Vagina (tissue), 2 donors: ENCODE measurements around the gene ANAPC1.
"Not testable (repeated sequence)": the region's sequence is repeated elsewhere in the genome, so short reads cannot be mapped to it uniquely, and the experiment has no call there.

Source experiments
- POLR2A ChIP-seq, 2 donors: fragments of 450-650 bp; IDR thresholded peaks; one replicate each; pipeline ENCODE4 v1.6.1; 2017; ENCODE audit warnings: antibody characterized with exemption in 2 of 2, mild to moderate bottlenecking in 2 of 2, moderate library complexity in 2 of 2
- POLR2AphosphoS5 ChIP-seq, 2 donors: sonication (generic); formaldehyde crosslinking; IDR thresholded peaks; one replicate each; pipeline ENCODE4 v1.9.0; 2017; ENCODE audit warnings: antibody characterized with exemption in 2 of 2, mild to moderate bottlenecking in 2 of 2, low read depth in 1 of 2; ENCODE audit not compliant: insufficient read depth in 1 of 2
- TF ChIP-seq, protein P1 (sequence below), 3 experiments: fragments of 450-650 bp in 2 of 3; fragments of 200-600 bp in 1 of 3; sonication (generic) in 1 of 3; IDR thresholded peaks; one replicate each; pipeline ENCODE4 v1.5.1; 2017 to 2019; ENCODE audit warnings: antibody characterized with exemption in 3 of 3, mild to moderate bottlenecking in 2 of 3, moderate library complexity in 2 of 3

DNA sequence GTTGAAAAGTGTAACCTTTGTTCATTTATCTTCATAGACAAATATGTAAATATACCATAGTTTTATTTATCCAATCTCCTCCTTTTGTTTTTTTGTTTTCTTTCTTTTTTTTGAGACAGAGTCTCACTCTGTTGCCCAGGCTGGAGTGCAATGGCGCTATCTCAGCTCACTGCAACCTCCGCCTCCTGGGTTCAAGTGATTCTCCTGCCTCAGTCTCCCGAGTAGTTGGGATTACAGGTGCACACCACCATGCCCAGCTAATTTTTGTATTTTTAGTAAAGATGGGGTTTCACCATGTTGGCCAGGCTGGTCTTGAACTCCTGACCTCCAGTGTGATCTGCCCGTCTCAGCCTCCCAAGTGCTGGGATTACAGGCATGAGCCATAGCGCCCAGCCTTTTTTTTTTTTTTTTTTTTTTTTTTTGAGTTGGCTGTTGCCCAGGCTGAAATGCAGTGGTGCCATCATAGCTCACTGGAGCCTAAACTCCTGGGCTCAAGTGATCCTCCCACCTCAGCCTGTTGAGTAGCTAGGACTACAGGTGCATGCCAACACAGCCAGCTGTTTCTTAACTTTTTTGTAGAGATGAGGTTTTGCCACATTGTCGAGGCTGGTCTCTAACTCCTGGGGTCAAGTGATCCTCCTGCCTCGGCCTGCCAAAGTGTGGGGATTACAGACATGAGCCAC is 27.4 kb upstream of the ANAPC1 start:
- TF ChIP-seq, protein P1, sequence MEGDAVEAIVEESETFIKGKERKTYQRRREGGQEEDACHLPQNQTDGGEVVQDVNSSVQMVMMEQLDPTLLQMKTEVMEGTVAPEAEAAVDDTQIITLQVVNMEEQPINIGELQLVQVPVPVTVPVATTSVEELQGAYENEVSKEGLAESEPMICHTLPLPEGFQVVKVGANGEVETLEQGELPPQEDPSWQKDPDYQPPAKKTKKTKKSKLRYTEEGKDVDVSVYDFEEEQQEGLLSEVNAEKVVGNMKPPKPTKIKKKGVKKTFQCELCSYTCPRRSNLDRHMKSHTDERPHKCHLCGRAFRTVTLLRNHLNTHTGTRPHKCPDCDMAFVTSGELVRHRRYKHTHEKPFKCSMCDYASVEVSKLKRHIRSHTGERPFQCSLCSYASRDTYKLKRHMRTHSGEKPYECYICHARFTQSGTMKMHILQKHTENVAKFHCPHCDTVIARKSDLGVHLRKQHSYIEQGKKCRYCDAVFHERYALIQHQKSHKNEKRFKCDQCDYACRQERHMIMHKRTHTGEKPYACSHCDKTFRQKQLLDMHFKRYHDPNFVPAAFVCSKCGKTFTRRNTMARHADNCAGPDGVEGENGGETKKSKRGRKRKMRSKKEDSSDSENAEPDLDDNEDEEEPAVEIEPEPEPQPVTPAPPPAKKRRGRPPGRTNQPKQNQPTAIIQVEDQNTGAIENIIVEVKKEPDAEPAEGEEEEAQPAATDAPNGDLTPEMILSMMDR (IDR thresholded peaks at IDR 0.05): not testable (repeated sequence)
- TF ChIP-seq POLR2A (IDR thresholded peaks at IDR 0.05); POLR2AphosphoS5 (IDR thresholded peaks at IDR 0.05; ENCODE audit: insufficient read depth in 1 of 2, low read depth in 1 of 2): not testable (repeated sequence)
